Measurements from ENCODE around the gene AP3S1. TPM values are rescaled to one million over a fixed set of nuclear protein-coding genes. Genes with fewer than 3 reads are reported as not detected.
A peak's percentile ranks its signal among the peaks of the same experiment; 100 is the strongest.

AP3S1 gene
- total RNA-seq, 6 experiments from 2014 or later, result 27.8 to 51.0 (median 40.4) TPM

DNA sequence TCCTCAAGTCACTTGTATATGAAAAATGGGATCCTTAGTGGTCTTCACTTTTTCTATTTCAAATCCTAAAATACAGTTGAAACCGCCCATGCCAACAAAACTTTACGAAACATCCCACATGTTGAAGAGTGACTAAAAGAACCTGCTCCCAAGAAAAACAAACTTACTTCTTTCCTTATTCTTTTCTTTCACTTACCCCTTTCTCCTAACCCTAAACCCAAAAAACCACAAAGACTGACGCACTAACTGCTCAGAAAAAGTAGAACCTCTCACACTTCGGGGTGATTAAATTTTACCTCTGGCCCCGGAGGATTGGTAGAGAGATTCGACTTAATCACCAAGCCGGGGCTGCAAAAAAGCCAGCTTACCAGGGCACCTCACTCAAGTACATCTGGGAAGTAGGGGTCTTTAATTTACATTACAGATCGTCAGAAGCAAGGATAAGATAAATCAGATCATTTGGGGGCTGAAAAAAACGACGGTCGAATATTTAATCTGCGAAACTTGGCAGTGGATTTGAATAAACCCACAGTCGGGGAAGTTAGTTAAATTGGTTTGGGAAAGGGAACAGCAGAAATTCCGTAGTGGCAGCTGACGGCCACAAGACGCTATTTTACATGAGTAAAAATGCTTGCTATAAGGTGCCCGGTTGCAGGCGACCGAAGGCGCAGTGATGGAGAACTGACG lies 26.6 kb upstream of the AP3S1 start:
- no peak for DNase-seq
- intact Hi-C loops (cut with DNase I), result no loop called here
- no peak for TF ChIP-seq POLR2A (IDR thresholded peaks at IDR 0.05)
- TF ChIP-seq, protein P1, sequence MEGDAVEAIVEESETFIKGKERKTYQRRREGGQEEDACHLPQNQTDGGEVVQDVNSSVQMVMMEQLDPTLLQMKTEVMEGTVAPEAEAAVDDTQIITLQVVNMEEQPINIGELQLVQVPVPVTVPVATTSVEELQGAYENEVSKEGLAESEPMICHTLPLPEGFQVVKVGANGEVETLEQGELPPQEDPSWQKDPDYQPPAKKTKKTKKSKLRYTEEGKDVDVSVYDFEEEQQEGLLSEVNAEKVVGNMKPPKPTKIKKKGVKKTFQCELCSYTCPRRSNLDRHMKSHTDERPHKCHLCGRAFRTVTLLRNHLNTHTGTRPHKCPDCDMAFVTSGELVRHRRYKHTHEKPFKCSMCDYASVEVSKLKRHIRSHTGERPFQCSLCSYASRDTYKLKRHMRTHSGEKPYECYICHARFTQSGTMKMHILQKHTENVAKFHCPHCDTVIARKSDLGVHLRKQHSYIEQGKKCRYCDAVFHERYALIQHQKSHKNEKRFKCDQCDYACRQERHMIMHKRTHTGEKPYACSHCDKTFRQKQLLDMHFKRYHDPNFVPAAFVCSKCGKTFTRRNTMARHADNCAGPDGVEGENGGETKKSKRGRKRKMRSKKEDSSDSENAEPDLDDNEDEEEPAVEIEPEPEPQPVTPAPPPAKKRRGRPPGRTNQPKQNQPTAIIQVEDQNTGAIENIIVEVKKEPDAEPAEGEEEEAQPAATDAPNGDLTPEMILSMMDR (IDR thresholded peaks at IDR 0.05), result no peak
- peak overlapping the region; percentile 83 to 96 (median 96) for H3K27ac ChIP-seq
- 9% methylated on average over 19 of the region's 21 CpGs for WGBS (ENCODE audit: insufficient coverage, low coverage, low lambda C conversion rate, missing lambda C conversion rate)
- no peaks in the 10 kb centered on the region for H3K27me3 ChIP-seq
- no peak for ATAC-seq
- H3K9me3 ChIP-seq, result no peaks in the 10 kb centered on the region
- peak overlapping the region; percentile 60 to 78 (median 68) for H3K4me3 ChIP-seq
- peaks cover 0 to 25% (median 5%) of the 10 kb centered on the region in 4 donors for H3K36me3 ChIP-seq
- peaks cover 0 to 47% (median 2%) of the 10 kb centered on the region in 4 donors for H3K4me1 ChIP-seq

DNA sequence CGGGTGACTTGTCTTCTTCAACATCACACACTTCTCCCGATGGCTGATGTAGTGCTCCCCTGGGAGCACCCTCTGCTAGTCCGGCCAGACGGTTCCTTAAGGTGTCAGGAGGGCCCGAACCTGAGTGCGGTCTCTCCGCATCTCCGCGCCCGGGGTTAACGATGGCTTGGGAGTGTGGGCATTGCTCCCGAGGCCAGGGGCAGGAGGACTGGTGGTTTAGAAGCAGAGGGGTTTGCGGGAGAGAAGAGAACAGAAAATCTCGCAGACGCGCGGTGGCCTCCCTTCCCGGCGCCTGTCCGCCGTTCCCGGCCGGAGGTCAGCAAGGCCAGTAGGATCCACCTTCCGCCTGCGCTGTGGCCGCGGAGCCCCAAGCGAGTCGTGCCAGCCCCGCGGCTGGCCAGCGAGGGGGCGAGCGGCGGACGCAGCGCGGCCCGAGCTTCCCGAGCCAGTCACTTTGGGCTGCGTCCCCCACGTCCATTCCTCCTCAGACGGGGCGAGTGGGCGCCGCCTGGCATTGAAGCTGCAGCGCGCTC lies 26.0 kb upstream of the AP3S1 start:
- WGBS (ENCODE audit: insufficient coverage, low coverage, low lambda C conversion rate, missing lambda C conversion rate), result 0% methylated on average over 13 of the region's 48 CpGs
- H3K27me3 ChIP-seq, result no peaks in the 10 kb centered on the region
- H3K27ac ChIP-seq, result peak overlapping the region; percentile 83 to 96 (median 96)
- intact Hi-C loops (cut with DNase I), result no loop called here
- ATAC-seq (peak; percentile 18 to 51 (median 30)), DNase-seq (peak; percentile 38 to 63 (median 47))
- peaks cover 0 to 41% (median 2%) of the 10 kb centered on the region in 4 donors for H3K4me1 ChIP-seq
- H3K9me3 ChIP-seq, result no peaks in the 10 kb centered on the region
- TF ChIP-seq POLR2A (IDR thresholded peaks at IDR 0.05), result no peak
- TF ChIP-seq, protein P1 (IDR thresholded peaks at IDR 0.05), result no peak
- peaks cover 0 to 19% (median 5%) of the 10 kb centered on the region in 4 donors for H3K36me3 ChIP-seq
- H3K4me3 ChIP-seq, result peak overlapping the region; percentile 60 to 78 (median 68)

DNA sequence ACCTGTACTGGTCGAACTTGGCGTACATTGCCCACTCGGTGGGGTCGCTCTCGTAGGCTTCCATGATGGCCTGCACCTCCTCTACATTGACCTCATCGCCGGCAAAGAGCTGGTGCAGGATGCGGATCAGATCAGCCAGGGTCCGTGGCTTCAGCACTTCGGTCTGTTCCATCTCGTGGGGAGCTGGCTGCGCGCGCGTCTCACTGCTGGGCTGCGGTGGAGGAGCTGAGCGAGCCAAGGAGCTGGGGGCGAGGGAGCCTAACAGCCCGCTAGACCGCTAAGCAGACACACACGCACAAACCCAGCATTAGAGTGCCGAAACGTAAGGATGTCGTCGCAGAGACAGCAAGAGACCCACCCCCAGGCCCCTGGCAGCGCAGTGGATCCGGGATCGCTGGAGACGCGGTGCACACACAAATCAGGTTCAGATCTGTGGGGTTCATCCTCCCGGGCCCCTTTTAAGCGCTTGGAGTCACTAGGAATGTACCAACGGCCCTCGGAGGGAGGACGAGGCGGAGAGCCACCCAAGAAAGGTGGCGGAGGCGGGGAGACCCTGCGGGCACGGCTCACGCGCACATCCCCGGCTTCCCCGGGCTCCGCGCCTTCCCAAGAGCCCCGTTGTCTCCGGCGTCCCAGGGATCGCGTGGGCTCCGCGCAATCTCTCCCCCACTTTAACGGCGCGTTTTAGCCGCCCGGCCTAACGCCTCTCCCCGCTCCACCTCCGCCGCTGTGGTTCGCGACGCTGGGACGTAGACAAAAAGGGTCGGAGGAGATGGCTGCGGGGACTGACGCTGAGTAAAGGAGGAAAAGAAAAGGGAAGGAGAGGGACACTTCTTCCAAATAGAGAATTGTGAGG lies 25.3 kb upstream of the AP3S1 start, which contains the start of gene CDO1:
Gene CDO1, minus strand, starts transcription at position 434 of the 856 bp plus-strand sequence. Its CDS starts 262 bp downstream, at position 172.
- DNase-seq (peak; percentile 77 to 90 (median 86)), ATAC-seq (peak; percentile 86 to 94 (median 88))
- intact Hi-C loops (cut with DNase I), result no loop called here
- Histone ChIP-seq H3K36me3 (peaks cover 0 to 12% (median 1%) of the 10 kb centered on the region in 4 donors), H3K27ac (peak within 1 kb of the TSS; percentile 83 to 96 (median 96)), H3K27me3 (no peaks in the 10 kb centered on the region), H3K9me3 (no peaks in the 10 kb centered on the region), H3K4me3 (peak within 1 kb of the TSS; percentile 60 to 78 (median 68)), H3K4me1 (peaks cover 0 to 34% (median 2%) of the 10 kb centered on the region in 4 donors)
- WGBS (ENCODE audit: insufficient coverage, low coverage, low lambda C conversion rate, missing lambda C conversion rate), result 3% methylated on average over 32 of the region's 69 CpGs
- TF ChIP-seq POLR2A (IDR thresholded peaks at IDR 0.05), result peak; percentile 86
- TF ChIP-seq, protein P1 (IDR thresholded peaks at IDR 0.05), result no peak

DNA sequence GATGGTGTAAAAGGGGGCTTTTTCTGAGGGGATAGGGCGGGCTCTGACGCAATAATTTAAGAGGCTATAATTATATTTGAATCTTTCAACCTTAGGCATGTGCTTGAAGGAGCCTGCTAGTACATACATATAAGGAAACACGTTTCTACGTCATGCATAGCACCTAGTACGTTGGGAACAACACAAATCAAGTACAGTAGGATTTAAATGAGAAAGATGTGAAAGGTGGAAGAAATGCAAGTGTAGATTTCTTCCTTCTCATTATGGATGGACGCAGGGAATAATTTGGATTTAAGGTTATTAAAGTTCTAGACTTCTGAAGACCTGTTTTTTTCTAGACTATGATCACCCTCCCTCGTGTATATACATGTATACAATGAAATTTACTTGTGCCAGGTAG lies 24.3 kb upstream of the AP3S1 start:
- Histone ChIP-seq H3K27ac (peak overlapping the region; percentile 83 to 96 (median 96)), H3K4me3 (peak overlapping the region in 2 of 3 donors; percentile 68 to 78), H3K4me1 (peaks cover 0 to 27% (median 1%) of the 10 kb centered on the region in 4 donors), H3K36me3 (peaks cover 0 to 2% (median 0%) of the 10 kb centered on the region in 4 donors), H3K27me3 (no peaks in the 10 kb centered on the region), H3K9me3 (no peaks in the 10 kb centered on the region)
- WGBS (ENCODE audit: insufficient coverage, low coverage, low lambda C conversion rate, missing lambda C conversion rate), result 39% methylated on average over 7 of the region's 7 CpGs
- TF ChIP-seq POLR2A (IDR thresholded peaks at IDR 0.05), result no peak
- TF ChIP-seq, protein P1 (IDR thresholded peaks at IDR 0.05), result no peak
- ATAC-seq (no peak), DNase-seq (no peak)
- intact Hi-C loops (cut with DNase I), result no loop called here

Data from right lobe of liver (tissue), 6 donors.